GF-D8 (cell line): ENCODE data around the gene NCOA7.

Experiments
- DNase-seq: peaks from one replicate; lab custom pipeline; 2025; lab: John Stamatoyannopoulos, UW

Gene NCOA7

GRCh38 chr6:125811259-125811658 is 20.5 kb downstream of the NCOA7 start:
- no peak for DNase-seq

DNA sequence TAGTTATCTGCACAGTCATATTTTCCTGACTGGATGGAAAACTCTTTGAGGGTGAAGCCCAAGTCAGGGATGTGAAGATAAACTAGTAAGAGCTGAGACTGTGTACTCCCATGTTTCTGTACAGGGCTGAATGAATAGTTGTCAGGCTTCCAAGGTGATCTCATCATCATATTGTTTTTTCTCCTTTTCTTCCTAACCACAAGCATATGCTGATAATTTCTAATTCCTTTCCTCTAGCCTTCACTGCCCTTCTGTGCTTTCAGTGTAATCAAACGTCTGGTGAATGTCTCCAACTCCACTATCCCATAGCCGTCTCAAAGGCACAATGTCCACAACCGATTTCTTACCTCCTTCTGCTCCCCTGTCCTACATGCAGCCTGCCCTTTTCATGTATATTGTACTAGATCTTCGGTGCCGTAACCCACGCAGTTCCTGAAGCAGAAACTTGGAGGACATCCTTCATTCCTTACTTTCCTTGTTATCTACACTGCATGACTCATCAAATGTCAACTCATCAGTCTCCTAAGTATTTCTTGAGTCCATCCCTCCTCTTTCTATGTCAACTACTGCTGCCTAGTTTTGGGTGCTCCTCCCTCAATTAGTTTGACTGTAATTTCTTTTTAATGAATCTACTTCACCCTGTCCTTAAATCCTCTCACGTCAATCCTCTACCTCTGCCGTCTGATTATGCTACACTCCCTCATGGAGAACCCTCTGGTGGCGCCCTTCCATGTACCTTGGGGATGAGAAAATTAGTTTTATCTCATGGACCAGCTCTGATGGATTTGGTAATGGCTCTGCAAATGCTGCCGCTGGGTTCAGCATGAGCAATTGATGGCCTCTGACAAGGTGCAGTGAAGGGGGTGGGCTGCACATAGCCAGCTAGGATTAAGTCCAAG is 21.9 kb downstream of the NCOA7 start:
- no peak for DNase-seq

DNA sequence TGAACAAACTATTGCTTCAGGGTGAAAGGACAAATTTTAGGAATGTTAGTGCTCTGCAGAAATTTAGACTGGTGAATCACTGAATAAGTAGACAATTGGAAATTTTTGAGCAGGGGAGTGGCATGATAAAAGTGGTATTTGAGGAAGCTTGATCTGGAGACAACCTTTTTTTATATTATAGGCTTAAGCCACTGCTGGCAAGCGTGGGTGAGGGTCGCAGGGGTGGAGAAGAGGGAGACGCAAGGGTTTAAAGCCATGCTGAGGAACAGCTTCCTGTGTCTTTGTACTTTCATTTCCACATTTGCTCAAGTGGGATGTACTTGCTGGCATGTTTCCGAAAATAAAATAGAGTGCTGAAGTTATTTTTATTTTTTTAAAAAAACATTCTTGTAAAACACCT is 23.7 kb downstream of the NCOA7 start:
- no peak for DNase-seq

DNA sequence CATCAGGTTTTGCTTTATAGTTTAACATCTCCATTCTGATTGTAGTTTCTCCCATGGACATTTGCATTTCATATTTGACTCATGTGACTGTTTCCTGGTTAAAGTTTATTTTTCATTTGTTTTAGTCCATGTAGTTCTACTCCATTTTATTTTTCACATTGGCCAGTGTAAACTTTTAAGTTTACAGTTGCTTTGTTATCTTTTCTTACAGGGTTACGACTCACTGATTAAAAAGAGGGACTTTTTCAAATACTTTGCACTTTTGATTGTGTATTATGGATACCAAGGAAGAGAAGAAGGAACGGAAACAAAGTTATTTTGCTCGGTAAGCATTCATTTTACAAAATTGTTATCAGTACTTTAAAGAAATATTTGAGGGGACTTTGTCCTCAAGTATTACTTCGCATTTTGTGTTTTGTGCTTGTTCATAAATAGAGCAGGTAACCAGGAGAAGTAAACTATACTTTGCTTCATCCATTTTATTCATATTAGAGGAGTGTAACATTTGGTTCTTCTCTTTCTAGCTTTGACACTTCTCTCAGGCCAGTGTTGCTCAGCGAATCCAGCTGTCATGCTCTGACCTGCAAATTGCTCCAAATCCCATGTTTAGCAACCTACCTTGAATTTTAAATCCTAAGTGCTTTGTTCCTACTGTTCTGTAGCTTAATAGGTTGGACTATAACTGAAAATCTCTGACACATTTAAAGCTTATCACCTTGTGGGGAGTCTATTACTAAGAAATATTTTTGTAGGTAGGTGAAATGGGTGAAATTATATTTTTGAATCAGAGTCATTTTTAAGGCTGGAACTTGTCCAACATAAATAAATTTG is 24.5 kb downstream of the NCOA7 start:
- no peak for DNase-seq

- DNase-seq = no peak
Observed at GRCh38 chr6:125816828-125817280, 26.1 kb downstream of the NCOA7 start.

DNA sequence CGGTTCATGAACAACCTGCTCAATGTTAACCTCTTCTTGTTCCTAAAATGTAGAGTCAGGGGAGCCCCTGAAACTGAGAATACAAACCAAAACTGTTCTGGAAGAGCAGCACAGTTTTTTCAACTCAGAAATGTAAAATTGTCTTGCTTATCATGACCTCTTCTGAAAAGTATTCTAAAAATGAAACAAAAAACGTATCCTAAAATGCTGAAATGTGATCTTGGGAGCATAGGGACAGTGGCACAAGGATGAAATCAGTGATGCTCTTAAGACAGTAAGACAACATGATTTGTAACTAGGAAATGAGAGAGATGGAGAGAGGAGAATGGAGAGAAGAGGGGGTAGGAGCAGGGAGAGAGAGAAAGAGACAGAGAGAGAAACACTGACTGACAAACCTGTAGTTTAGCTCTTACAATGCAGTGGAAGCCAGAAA is 27.5 kb downstream of the NCOA7 start:
- no peak for DNase-seq

GRCh38 chr6:125818772-125819260 is 28.1 kb downstream of the NCOA7 start:
- DNase-seq = no peak

DNA sequence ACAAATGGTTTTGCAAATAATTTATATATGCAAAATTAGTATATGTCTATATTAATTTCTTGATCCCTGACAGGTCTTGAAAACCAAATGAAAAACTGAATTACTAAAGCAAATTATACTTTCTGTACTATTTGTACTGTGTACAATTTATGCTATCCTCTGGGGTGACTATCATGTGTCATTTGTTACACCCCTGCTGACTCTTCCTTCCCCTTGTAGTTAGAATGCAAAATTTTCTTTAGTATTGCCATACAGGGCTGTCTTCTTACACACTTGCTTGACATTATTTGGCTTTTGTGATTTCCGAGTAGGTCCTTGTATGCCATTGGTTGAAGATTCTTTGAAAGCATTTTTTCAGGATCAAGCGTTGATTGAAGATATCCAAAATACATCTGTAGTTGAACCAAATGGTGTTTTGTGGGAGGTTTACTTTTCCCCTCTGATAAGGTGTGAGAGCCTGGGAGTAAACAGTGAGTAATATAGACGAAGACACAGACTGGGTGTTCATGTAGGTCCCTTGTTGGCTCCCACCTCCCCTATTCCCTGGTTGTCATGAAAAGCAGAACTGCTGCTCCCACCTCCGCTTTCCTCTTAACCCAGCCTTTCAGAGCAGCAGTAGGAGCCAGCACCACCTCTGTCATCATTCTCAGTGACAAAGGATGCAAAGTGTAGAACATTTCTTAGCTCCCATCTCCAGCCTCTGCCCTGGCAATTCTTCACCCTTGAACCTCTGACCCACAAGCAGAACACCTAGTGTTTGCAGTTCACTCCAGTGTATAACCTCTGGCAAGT is 29.0 kb downstream of the NCOA7 start:
- DNase-seq = no peak

DNA sequence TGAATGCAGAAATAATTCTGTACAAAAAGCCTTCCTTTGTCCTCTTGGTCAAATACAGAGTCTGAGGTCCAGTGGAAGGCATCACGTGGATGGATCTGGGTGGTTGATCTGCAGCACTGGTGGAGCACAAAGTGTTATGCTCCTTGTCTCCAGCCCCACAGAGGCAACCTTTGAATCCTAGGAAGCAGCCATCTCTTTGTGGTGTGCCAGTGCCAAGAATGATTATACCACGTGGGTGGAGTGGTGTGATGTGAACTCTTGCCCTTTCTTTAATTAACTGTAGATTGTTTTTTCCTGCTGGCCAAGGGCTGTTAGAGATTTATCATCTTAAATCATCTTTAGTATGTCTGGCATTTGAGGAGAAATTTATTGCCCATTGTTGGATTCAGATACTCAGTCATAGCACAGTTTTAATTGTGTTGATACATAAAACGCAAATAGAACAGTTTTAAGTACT is 31.1 kb downstream of the NCOA7 start:
- no peak for DNase-seq

DNA sequence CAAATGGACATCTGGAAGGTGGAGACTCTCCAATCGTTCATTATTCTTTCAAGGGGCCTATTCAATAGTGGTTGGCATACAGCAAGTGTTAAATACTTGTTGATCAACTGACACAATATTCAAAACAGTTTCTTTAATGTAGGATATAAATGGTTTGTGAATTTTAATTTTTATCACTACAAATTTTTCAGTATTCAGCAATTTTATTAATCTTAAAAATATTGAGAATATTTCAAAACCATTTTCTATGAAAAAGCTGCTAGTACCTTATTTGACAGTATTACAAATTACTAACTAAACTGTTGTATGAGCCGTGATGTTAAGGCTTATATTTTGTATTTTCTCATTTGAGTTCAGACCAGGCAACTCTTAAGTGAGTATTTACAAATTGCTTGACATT is 32.4 kb downstream of the NCOA7 start:
- DNase-seq = no peak

DNA sequence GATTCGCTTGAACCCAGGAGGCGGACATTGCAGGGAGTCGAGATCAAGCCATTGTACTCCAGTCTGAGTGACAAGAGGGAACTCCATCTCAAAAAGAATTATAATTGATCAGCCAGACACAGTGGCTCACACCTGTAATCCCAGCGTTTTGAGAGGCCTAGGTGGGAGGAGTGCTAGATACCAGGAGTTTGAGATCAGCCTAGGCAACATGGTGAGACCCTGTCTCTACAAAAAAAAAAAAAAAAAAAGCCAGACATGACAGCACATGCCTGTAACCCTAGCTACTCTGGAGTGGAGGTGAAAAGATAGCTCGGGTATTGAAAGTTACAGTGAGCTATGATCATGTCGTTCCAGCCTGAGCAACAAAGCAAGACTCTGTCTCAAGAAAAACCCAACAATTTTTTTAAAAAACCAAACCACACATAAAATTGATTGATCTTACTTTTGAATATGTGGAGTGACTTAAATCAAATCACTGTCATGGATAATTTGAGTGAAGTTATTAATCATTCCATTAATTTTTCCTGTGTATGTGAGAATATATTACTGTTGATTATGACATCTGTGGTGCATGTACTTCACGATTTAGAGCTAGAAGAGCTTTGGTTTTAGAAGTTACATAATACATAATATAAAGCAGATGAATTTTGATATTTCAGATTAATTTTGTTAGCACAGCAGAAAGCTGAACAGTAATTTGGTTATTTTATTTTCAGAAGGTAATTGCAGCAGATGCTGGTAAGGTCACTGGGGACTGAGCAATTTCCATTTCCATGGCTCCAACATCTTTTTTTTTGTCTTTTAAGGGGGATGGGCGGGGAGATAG is 34.4 kb downstream of the NCOA7 start:
- DNase-seq = no peak

GRCh38 chr6:125826695-125827463 is 36.1 kb downstream of the NCOA7 start:
- DNase-seq = no peak

DNA sequence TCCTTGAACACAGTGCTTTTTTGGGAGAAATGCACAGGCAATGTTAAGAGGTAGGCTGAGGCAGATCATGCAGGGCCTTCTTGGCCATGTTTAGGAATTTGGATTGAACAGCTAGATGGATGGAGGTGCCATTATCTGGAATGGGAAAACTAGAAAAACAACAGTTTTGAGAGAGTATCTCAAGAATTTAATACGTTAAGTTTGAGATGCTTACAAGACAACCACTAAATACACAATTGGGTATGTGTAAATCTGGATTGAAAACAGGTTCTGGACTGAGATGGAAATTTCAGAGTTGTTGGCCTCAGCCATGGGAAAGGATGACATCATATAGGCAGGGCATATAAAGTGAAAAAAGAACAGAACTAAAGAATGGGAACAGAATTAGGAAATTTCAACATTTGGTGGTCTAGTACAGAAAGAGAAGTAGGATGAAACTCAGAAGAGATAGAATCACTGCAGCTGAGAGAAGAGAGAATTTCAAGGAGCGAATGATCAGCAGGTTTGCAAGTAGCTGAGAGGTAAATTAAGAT is 37.1 kb downstream of the NCOA7 start:
- peak; percentile 51 for DNase-seq

GRCh38 chr6:125828476-125829039 is 37.8 kb downstream of the NCOA7 start:
- DNase-seq = no peak

DNA sequence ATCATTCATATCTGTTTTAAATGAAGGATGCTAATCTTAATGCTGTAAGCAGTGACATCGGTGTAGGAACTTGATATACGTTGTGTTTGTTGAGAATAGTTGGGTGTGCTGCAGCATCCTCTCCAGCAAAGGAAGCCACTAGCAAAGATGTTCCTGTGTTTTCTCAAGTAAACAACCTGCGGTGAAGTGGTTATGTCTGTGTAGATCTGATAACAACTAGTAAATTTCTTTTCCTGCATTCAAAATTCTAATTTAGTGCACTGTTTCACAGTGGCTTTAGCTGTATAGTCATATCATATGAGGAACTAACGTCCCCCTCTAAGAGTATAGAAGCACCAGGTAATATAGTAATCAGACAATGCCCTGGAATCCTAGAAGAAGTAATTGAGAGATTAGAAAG is 38.7 kb downstream of the NCOA7 start:
- no peak for DNase-seq

DNA sequence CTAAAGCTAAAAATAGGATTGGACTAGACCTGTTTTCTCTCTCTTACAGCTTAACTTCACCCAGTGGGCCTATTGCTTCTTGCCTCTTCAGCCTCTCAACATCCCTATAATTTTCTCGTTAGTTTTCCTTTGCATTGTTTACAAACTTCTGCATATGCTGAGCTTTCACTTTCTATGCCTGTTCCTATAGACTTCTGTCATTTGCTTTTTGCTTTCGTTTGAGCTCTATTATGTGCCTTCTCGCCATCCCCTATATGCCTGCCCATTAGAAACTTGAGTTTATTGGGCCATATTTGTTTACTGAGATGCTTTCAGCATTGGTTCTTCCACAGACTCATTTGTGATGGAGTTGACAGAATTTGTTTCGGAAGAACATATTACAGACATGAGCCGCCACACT is 40.9 kb downstream of the NCOA7 start:
- no peak for DNase-seq

DNA sequence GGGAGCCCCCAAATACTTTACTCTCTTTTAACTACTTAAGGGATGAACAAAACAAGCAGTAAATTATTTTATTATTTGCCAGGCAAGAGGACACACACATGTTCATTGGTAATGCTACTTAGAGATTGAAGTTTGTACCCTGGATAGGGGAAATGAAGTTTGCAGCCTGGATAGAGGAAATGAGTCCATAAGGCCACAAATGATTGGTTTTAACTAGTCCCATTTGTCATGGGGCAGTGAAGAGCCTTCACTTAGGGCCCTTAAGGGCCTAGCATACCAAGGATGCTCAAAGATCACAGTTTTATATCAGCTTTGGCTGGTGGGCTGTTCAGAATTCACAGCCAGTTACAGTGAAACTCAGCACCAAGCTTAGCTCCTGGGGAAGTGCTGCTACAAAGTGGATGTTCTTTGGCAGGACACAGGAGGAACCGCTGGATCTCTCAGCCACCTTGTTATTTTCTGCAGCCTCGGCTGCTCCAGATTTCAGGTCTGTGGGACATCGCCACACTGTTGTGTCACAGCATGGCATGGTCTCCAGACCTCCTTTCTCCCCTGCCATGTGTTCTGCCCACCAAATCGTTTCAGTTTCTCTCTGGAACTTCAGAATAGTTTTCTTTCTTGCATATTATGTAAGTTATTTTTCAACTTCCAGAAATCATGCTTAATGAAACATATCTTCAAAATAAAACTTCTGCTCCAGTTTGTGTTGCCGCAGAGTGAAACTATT is 41.8 kb downstream of the NCOA7 start:
- no peak for DNase-seq

GRCh38 chr6:125834348-125834747 is 43.6 kb downstream of the NCOA7 start:
- DNase-seq = no peak

GRCh38 chr6:125835221-125835744 is 44.5 kb downstream of the NCOA7 start:
- peak; percentile 68 for DNase-seq
